ENCODE measurements around the gene NSG2. TPM values are rescaled to one million over a fixed set of nuclear protein-coding genes. Genes with fewer than 3 reads are reported as not detected.

The NSG2 gene
- not detected in 2 replicates for total RNA-seq

DNA sequence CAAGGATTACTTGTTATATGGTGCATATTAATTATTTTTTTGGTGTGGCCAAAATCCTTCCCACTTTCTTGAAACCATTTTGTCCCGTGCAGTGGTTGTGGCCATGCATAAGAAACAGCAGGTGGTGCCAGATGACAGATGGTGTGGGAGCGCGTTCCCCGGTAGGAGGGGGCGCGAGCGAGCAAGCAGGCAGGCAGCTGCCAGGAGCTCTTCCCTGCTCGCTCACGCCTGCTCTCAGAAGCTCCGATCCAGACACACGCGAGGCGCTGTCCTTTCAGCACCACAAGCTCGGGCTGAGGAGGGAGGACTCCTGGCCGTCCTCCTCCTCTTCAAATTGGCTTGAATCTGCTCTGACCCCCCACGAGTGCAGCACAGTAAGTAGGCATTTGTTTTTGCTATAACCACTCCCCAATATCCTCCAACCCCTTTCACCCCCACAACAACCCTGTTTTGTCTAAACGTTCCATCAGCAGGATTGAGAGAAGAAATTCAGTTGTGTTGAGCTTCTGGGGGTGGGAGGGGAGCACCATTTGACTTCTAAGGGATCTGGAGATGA, at the start of gene NSG2:
NSG2 (plus strand) TSS at position 237 of the 556 bp plus-strand sequence. CDS start 1,050 bp downstream, outside the sequence.

Other genes starting within 250 kb of the NSG2 start
- gene CPEB4, start 157.4 kb upstream of the NSG2 start, total RNA-seq: 13.8 and 16.0 TPM in 2 replicates
- not detected in 2 replicates for gene C5orf47, start 56.5 kb upstream of the NSG2 start, total RNA-seq

All from smooth muscle cell of trachea (primary cell).